Measurements from ENCODE around the gene CNTN5. TPM values are rescaled to one million over a fixed set of nuclear protein-coding genes. Genes with fewer than 3 reads are reported as not detected.

CNTN5 gene
- total RNA-seq, 2 donors from 2014 or later = 0.78 TPM; not detected in 1

GRCh38 chr11:99383648-99384245 lies 363.0 kb downstream of the CNTN5 start:
- no peaks in the 10 kb centered on the region for H3K27me3 ChIP-seq
- ATAC-seq (no peak), DNase-seq (no peak)
- H3K4me3 ChIP-seq = no peak overlapping the region
- intact Hi-C loops (cut with DNase I) = no loop called here
- H3K9me3 ChIP-seq = no peaks in the 10 kb centered on the region
- H3K36me3 ChIP-seq (replicated peaks in 1 of 2; ENCODE audit: insufficient read depth in 1 of 2, low read depth in 2 of 2) = no peaks in the 10 kb centered on the region
- no peaks in the 10 kb centered on the region for H3K4me1 ChIP-seq
- TF ChIP-seq, protein P1, sequence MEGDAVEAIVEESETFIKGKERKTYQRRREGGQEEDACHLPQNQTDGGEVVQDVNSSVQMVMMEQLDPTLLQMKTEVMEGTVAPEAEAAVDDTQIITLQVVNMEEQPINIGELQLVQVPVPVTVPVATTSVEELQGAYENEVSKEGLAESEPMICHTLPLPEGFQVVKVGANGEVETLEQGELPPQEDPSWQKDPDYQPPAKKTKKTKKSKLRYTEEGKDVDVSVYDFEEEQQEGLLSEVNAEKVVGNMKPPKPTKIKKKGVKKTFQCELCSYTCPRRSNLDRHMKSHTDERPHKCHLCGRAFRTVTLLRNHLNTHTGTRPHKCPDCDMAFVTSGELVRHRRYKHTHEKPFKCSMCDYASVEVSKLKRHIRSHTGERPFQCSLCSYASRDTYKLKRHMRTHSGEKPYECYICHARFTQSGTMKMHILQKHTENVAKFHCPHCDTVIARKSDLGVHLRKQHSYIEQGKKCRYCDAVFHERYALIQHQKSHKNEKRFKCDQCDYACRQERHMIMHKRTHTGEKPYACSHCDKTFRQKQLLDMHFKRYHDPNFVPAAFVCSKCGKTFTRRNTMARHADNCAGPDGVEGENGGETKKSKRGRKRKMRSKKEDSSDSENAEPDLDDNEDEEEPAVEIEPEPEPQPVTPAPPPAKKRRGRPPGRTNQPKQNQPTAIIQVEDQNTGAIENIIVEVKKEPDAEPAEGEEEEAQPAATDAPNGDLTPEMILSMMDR (IDR thresholded peaks at IDR 0.05) = no peak
- TF ChIP-seq POLR2A (IDR thresholded peaks at IDR 0.05) = no peak
- 37 to 57% methylated on average over 4 of the region's 4 CpGs for WGBS, 2 donors
- no peak overlapping the region for H3K27ac ChIP-seq

- Histone ChIP-seq H3K27ac (no peak overlapping the region), H3K4me3 (no peak overlapping the region), H3K36me3 (replicated peaks in 1 of 2; ENCODE audit: insufficient read depth in 1 of 2, low read depth in 2 of 2) (no peaks in the 10 kb centered on the region), H3K9me3 (no peaks in the 10 kb centered on the region), H3K4me1 (no peaks in the 10 kb centered on the region), H3K27me3 (no peaks in the 10 kb centered on the region)
- TF ChIP-seq POLR2A (IDR thresholded peaks at IDR 0.05) = no peak
- TF ChIP-seq, protein P1 (IDR thresholded peaks at IDR 0.05) = no peak
- no peak for DNase-seq
- no peak for ATAC-seq
- 59 to 62% methylated on average over 4 of the region's 4 CpGs for WGBS, 2 donors
- intact Hi-C loops (cut with DNase I) = no loop called here
These were observed 370.5 kb downstream of the CNTN5 start for GRCh38 chr11:99391245-99391644.

- H3K27me3 ChIP-seq = no peaks in the 10 kb centered on the region
- H3K9me3 ChIP-seq = no peaks in the 10 kb centered on the region
- H3K36me3 ChIP-seq (replicated peaks in 1 of 2; ENCODE audit: insufficient read depth in 1 of 2, low read depth in 2 of 2) = no peaks in the 10 kb centered on the region
- DNase-seq (no peak), ATAC-seq (no peak)
- H3K27ac ChIP-seq = no peak overlapping the region
- H3K4me3 ChIP-seq = no peak overlapping the region
- no peaks in the 10 kb centered on the region for H3K4me1 ChIP-seq
- TF ChIP-seq, protein P1 (IDR thresholded peaks at IDR 0.05) = no peak
- no peak for TF ChIP-seq POLR2A (IDR thresholded peaks at IDR 0.05)
- 50 to 60% methylated on average over 1 to 2 of the region's 2 CpGs for WGBS, 2 donors
- intact Hi-C loops (cut with DNase I) = no loop called here
These were observed 385.6 kb downstream of the CNTN5 start for GRCh38 chr11:99406345-99406744.

GRCh38 chr11:99410636-99411035 lies 389.9 kb downstream of the CNTN5 start:
- Histone ChIP-seq H3K9me3 (no peaks in the 10 kb centered on the region), H3K4me1 (no peaks in the 10 kb centered on the region), H3K4me3 (no peak overlapping the region), H3K27me3 (no peaks in the 10 kb centered on the region), H3K27ac (no peak overlapping the region), H3K36me3 (replicated peaks in 1 of 2; ENCODE audit: insufficient read depth in 1 of 2, low read depth in 2 of 2) (no peaks in the 10 kb centered on the region)
- WGBS, 2 donors = 75 to 77% methylated on average over 3 of the region's 3 CpGs
- intact Hi-C loops (cut with DNase I) = no loop called here
- no peak for TF ChIP-seq POLR2A (IDR thresholded peaks at IDR 0.05)
- TF ChIP-seq, protein P1 (IDR thresholded peaks at IDR 0.05) = no peak
- no peak for DNase-seq
- no peak for ATAC-seq
